ENCODE measurements around the gene CSH2. TPM values are rescaled to one million over a fixed set of nuclear protein-coding genes. Genes with fewer than 3 reads are reported as not detected.
"Not testable (repeated sequence)": the region's sequence is repeated elsewhere in the genome, so short reads cannot be mapped to it uniquely, and the experiment has no call there.

Gene CSH2
- polyA plus RNA-seq, 5 donors: 0.88 to 5.8 TPM; not detected in 3

GRCh38 chr17:63898899-63899798, 25.7 kb upstream of the CSH2 start:
- not testable (repeated sequence) for DNase-seq

DNA sequence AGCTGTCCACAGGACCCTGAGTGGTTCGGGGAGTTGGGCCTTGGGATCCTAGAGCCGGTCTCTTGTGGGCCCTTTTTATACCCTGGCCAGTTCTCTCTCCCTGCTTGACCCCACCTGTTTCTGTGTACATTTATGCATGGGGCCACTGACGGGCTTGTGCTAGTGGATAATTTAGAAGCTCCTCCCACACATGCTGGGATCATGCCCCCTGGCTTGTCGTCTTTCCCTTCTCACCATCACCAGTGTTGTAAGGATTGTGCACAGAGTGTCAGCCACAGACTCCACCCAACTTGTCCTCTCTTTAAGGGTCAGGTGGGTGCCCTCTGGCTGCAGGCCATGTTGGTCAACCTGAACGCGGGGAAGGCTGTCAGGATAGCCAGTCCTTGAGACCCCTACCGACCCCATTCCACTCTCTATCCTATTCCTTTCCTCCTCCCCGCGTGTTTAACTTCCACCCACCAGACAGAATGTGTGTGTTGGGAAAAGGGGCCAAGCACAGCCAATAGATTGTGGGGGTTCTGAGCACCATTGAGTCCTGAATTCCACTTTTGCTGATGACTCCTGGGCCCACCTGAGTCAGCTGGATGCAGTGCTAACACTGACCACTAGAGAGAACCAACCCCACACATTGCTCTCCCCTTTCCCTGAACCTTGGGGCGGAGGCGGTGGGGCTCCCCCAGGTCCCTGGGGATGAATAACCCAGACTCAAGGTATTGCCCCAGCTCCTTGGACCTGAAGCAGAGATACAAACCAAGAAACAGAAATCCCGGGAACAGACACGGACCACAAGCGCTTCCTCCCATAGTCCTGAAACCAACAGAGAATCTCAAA, 23.3 kb upstream of the CSH2 start, which contains the start of gene CSH1:
TSS of gene CSH1 (minus strand) at position 51 of the 831 bp plus-strand sequence. CDS start 63 bp downstream, outside the sequence.
- DNase-seq: not testable (repeated sequence)

DNA sequence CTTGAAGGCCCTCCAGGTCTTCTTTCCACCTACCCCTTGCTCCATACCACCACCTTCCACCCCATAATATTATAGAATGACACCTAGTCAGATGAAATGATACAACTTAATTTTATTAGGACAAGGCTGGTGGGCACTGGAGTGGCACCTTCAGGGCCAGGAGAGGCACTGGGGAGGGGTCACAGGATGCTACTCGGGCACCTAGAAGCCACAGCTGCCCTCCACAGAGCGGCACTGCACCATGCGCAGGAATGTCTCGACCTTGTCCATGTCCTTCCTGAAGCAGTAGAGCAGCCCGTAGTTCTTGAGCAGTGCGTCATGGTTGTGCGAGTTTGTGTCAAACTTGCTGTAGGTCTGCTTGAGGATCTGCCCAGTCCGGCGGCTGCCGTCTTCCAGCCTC, 21.3 kb upstream of the CSH2 start:
- DNase-seq: not testable (repeated sequence)

- not testable (repeated sequence) for DNase-seq
These were observed 20.5 kb upstream of the CSH2 start for GRCh38 chr17:63894021-63894420.

DNA sequence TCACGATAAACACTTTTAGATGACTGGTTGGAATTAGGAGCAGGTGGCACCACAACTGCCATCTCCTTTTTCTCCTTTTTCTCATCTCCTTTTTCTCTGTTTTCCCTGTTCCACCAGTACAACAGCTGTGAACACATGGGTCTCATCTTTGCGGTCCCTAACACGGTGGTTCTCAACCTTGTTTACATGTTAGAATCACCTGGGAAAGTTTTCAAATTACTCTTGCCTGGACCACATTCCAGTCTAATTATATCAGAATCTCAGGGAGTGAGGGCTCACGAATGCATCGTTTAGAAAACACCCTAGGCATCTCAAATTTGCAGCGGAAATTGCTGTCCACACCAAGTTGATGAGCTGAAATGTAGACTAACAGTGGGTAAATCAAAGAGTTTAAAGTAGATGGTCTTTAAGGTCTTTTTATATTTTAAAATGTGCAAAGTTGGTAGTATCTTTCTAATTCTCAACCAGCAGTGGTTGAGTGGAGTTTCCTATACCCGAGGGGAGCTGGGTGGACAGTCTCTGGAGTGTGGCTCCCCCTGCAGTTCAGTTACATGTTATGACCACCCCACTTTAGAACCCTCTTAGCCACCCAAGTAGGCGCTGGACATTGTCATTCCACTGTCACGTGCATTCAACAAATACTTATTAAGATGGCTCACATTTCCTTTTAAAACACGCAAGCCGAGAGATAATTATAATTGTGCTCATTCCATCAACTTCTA, 19.0 kb upstream of the CSH2 start:
- DNase-seq: not testable (repeated sequence)

- DNase-seq: peak in 1 of 2 donors; percentile 13
These were observed 15.8 kb upstream of the CSH2 start for GRCh38 chr17:63889026-63889848.

- not testable (repeated sequence) for DNase-seq
These were observed 11.6 kb upstream of the CSH2 start for GRCh38 chr17:63885119-63885518.

- DNase-seq: not testable (repeated sequence)
These were observed 9.2 kb upstream of the CSH2 start for GRCh38 chr17:63882626-63883126.

DNA sequence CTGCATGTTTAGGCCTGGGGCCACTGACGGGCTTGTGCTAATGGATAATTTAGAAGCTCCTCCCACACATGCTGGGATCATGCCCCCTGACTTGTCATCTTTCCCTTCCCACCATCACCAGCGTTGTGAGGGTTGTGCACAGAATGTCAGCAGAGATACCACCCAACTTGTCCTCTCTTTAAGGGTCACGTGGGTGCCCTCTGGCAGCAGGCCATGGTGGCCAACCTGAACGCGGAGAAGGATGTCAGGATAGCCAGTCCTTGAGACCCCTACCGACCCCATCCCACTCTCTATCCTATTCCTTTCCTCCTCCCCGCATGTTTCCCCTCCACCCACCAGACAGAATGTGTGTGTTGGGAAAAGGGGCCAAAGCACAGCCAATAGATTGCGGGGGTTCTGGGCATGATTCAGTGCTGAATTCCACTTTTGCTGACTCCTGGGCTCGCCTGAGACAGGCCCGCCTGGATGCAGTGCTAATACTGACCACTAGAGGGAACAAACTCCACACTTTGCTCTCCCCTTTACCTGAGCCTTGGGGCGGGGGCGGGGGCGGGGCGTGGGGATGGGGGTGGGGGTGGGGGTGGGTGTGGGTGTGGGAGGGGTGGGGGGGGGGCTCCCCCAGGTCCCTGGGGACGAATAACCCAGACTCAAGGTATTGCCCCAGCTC, 8.6 kb upstream of the CSH2 start, which contains the start of gene GH2:
TSS of gene GH2 (minus strand) at position 10 of the 667 bp plus-strand sequence. CDS start 143 bp downstream, outside the sequence.
- peak; percentile 13 to 23 for DNase-seq

DNA sequence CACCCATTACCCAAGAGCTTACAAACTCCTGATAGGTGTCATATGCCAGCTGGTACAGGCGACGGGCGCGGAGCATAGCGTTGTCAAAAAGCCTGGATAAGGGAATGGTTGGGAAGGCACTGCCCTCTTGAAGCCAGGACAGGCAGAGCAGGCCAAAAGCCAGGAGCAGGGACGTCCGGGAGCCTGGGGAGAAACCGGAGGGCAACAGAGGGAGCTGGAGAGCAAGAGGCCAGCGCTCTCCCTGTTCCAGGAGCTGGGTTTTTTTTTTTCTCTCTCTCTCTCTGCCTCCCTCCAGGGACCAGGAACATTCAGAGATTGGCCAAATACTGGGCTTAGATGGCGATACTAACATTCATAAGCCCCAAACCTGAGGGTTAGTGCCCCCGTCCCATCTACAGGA, 7.9 kb upstream of the CSH2 start:
- not testable (repeated sequence) for DNase-seq

GRCh38 chr17:63880706-63881105, 7.2 kb upstream of the CSH2 start:
- no peak for DNase-seq

GRCh38 chr17:63878413-63878812, 4.9 kb upstream of the CSH2 start:
- not testable (repeated sequence) for DNase-seq

DNA sequence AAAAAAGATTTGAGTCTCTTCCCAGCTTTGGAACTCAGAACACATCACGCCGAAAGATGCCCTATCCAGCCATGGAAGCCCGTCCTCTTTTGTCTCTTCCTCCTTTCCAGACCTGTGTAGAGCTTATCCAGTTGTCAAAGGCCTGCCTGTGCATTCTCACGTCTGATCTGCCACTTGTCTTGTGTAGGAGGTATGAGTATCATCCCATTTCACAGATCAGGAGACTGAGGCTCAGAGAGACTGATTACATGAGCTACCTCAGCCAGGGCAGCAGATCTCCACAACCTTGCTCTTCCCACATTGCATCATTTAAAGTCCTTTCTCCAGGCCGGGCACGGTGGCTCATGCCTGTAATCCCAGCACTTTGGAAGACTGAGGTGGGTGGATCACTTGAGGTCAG, 1.2 kb upstream of the CSH2 start:
- not testable (repeated sequence) for DNase-seq

DNA sequence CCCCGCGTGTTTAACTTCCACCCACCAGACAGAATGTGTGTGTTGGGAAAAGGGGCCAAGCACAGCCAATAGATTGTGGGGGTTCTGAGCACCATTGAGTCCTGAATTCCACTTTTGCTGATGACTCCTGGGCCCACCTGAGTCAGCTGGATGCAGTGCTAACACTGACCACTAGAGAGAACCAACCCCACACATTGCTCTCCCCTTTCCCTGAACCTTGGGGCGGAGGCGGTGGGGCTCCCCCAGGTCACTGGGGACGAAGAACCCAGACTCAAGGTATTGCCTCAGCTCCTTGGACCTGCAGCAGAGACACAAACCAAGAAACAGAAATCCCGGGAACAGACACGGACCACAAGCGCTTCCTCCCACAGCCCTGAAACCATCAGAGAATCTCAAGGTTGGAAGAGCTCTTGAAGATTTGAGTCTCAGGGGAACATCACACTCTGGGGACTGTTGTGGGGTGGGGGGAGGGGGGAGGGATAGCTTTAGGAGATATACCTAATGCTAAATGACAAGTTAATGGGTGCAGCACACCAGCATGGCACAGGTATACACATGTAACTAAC, 667 bp upstream of the CSH2 start:
- not testable (repeated sequence) for DNase-seq

DNA sequence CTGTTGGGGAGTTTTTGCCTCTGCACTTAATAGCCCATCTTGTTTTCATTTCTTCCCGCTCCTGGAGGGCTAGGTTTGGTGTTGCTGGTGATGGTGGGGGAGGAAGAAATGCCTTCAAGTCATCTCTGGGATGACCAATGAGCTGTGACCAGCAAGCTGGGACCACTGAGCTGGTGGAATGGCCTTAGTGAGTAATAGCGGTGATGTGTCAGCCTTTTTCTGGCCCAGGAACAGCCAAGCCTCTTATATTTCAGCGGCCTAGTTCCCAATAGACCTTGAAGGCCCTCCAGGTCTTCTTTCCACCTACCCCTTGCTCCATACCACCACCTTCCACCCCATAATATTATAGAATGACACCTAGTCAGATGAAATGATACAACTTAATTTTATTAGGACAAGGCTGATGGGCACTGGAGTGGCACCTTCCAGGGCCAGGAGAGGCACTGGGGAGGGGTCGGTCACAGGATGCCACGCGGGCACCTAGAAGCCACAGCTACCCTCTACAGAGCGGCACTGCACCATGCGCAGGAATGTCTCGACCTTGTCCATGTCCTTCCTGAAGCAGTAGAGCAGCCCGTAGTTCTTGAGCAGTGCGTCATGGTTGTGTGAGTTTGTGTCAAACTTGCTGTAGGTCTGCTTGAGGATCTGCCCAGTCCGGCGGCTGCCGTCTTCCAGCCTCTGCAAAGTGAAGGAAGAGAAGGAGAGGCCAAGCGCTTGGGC, 1.7 kb downstream of the CSH2 start:
- not testable (repeated sequence) for DNase-seq

GRCh38 chr17:63870292-63870665, 3.2 kb downstream of the CSH2 start:
- DNase-seq: not testable (repeated sequence)

DNA sequence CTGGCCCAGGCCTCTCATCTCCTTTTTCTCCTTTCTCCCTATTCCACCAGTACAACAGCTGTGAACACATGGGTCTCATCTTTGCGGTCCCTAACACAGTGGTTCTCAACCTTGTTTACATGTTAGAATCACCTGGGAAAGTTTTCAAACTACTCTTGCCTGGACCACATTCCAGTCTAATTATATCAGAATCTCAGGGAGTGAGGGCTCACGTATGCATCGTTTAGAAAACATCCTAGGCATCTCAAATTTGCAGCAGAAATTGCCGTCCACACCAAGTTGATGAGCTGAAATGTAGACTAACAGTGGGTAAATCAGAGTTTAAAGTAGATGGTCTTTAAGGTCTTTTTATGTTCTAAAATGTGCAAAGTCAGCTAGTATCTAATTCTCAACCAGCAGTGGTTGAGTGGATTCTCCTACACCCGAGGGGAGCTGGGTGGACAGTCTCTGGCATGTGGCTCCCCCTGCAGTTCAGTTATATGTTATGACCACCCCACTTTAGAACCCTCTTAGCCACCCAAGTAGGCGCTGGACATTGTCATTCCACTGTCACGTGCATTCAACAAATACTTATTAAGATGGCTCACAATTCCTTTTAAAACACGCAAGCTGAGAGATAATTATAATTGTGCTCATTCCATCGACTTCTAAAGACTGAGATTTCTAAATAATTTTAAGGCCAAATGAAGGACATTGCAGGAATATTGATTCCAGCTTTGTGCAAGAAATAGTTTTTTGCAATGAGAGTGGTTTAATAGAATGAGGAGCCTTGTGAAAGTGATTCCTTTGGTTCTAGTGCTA, 3.8 kb downstream of the CSH2 start:
- not testable (repeated sequence) for DNase-seq

DNA sequence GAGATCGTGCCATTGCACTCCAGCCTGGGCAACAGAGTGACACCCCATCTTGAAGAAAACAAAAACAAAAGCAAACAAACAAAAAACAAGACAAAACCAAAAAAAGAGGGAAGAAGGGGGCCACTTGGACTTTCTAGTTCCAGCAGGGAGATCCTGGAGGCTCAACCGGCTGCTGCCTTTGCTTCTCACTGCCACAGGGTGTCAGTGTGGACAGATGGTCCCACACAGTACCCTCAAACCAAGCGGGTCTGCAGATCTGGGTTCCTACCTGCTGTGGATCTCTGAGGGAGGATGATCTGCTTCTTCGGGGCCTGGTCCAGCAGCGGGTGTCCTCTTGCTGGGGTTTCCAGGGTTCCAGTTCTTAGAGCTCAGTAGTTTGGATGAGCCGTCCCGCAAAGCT, 6.9 kb downstream of the CSH2 start:
- DNase-seq: not testable (repeated sequence)
